HG03457 (cell line): ENCODE measurements around the gene AP2S1.
A peak's percentile ranks its signal among the peaks of the same experiment; 100 is the strongest.
"Not testable (repeated sequence)": the region's sequence is repeated elsewhere in the genome, so short reads cannot be mapped to it uniquely, and the experiment has no call there.

ENCODE experiments used
- ATAC-seq: cut with Tn5 transposase; IDR thresholded peaks from one replicate; pipeline ENCODE4 v1.9.1; 2021; ENCODE audit warnings: moderate number of reproducible peaks; ENCODE audit not compliant: unreplicated experiment

Gene AP2S1

DNA sequence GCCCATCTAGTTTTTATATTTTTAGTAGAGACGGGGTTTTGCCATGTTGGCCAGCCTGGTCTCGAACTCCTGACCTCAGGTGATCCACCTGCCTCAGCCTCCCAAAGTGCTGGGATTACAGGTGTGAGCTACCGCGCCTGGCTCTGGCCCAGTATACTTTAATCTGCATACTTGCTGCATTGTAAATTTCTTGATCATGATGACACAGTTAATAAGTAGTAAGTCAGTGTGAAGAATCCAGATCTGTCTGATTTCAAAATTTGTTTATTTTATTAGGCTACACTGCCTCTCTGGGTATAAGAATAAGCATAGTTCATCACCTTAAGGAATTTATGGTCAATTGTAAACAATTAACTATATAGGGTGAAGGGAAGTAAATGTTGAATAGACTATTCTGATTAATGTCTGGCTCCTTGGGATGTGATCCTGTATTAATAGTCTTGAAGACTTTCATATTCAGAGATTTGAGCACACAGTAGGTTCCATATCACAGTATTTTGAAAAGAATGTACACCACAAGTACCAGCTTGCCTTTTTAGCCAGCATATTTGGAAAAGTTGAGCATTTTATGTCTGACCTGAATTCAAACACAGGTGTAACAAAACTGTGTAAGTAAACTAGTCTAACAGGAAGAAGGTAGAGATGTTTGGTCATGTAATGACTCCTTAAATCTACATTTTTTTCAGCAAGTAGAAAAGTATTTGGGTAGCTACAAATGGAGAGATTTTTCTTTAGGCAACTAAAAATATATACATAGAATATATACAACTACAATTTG is 17.6 kb upstream of the AP2S1 start:
- no peak for ATAC-seq

DNA sequence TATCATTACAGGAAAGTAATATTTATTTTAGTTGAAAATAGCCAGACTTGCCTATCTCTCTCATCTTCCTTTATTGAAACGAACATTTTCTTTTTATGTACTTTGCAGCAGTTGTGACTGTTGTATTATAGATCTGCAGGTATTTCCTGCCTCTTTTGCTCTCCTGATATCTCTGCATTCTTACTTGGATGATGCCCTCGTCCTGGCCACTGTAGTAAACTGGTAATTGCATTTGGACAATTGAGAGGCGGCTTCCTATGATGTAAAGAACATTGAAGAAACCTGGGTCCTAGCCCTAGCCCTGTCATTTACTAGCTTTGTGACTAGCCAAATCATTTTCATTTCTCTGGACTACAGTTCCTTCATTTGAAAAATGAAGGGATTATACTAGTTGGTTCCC is 16.5 kb upstream of the AP2S1 start:
- ATAC-seq, result no peak

DNA sequence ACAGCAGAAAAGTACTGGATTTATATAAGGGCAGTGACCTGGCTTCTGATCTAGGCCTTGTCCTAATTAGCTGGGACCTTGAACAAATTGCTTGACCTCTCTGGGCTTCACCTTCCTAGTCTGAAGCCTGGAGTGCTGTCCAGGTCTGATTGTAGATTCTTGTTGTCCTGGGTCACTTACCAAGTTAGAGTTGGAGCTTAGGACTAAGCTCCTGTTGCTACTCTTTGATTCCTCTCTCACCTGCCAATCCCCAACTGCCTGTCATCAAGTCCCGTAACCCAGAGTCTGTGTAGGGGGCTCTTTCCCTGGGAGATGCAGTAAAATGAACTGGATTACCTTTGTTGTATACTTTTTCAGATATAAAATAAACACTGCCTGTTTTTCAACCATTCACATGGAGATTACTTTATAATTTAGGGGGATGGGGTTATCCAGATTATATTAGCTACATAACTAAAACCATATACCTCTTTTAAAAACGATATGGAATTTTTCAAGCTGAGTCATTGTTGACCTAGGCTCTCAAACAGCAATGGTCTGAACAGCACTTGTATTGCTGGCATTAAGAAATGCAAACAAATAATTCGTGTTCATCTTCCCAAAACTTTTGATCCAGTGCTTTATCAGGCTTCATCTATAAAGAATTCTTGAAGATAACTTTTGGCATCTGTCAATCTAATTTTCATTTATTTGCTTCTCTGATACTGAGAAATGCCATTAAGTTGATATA is 15.9 kb upstream of the AP2S1 start:
- no peak for ATAC-seq

DNA sequence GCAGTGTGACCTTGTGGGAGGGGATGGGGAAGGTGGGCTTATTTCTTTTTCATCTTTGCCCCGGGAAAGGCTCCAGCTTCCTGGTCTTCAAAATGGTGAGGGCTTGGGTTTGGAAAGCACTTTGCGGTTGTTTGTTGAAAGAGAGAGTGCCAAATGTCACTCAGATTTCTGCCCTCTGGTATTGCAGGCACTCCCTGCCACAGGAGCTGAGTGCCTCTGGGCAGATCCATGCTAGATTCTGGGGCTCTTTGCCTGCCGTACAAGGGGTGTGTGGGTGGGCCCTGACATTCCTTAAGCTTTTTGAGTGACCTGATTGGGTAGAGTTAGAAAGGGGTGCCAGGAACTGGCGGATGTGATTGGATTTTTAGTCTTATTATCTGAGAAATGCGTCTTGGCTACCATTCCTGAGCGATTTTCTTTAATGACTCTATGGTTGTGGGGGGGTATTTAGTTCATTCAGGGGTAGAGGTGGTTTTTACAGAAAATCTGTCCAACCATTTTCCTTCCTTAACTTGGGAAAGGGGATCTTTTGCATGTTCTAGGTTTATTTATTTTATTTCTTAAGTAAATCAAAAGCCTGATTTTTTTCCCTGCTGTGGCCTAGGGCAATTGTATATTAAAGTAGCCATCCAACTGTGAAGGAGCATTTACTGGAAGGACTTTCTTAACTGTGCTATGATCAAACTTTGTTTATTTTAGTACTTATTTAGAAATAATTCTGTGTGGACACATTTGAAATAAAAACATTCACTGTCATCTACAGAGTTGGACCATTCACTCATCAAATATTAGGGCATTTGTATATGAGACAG is 13.4 kb upstream of the AP2S1 start:
- ATAC-seq, result no peak

DNA sequence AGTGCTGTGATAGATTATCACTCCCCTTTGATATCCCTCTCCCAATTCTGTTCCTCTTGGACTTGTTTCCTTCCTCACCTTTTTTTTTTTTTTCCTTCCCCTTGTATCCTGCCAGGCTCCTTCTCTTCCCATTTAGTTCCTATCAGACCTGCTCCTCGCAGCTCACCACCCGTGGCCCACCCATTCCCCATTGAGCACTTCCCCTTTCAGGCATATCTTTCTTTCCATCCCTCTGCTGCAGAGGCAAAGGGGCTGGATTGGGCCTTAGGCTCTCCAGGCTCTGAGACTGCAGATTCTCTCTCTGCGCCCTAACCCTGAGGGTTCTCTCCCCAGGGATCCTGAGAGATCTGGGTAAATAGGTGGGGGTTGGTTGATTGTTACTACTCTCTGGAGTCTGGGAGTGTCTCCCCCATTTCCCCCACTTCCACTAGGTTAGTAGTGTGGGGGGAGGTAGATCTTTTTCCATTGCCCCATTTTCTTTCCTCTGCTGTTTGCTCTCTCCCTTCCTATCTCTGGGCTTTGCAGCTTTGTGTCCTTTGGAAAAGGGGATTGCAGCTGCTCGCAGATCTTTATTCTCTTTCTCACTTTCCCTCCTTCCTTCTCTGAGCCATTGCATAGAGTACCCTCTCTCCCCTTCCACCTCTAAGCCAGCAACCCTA is 12.5 kb upstream of the AP2S1 start:
- no peak for ATAC-seq

DNA sequence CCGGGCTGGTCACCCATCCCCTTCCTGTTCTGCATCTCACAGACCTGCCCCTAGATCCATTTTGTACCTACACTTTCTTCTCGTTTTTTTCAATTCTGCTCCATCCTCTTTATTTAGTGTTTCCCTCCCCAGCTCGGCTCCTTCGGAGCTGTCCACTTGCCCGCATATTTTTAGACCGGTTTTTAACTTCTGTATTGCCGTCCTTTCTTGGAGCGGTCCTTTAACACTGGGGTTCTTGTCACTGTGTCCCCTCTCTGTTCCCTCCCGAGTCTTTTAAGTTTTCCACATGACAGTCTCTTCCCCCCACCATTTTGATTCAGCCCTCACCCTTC is 11.8 kb upstream of the AP2S1 start:
- no peak for ATAC-seq

DNA sequence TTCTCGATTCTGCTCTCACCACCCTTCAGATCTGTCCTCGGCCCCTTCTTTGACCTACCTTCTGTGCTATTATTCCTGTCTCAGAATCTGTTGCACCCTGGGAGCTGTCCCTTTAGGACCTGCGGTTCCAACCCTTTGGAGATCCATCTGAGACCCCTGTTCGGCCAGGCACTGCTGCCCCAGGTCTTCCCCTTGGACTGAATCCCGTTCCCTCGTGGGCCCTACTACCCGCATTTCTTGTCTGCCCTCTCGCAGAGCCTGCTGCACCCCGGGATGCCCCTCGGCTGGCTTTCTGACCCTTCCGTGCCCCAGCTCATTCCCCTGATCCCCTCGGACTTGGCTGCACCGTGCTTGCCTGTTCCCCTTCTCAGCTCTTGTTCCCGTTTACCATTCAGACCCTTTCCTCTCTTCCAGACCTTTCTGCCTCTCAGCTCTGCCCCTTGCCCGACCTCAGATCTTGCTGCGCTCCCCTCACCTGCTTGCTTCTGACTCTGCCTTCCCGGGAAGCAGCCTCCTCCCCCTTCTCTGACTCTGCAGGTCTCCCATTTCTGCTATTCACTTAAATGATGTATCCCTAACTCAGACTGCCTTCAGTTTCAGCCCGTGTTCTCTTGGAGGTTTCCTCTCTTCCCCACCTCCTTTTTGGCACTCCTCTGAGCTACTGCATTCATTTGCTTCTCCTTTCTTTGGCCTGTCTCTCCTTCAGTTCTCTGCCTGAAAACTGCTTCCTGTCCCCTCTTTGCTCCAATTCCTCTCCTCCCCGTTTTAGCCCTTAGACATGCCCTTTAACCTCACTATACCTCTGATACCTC is 11.3 kb upstream of the AP2S1 start:
- no peak for ATAC-seq

DNA sequence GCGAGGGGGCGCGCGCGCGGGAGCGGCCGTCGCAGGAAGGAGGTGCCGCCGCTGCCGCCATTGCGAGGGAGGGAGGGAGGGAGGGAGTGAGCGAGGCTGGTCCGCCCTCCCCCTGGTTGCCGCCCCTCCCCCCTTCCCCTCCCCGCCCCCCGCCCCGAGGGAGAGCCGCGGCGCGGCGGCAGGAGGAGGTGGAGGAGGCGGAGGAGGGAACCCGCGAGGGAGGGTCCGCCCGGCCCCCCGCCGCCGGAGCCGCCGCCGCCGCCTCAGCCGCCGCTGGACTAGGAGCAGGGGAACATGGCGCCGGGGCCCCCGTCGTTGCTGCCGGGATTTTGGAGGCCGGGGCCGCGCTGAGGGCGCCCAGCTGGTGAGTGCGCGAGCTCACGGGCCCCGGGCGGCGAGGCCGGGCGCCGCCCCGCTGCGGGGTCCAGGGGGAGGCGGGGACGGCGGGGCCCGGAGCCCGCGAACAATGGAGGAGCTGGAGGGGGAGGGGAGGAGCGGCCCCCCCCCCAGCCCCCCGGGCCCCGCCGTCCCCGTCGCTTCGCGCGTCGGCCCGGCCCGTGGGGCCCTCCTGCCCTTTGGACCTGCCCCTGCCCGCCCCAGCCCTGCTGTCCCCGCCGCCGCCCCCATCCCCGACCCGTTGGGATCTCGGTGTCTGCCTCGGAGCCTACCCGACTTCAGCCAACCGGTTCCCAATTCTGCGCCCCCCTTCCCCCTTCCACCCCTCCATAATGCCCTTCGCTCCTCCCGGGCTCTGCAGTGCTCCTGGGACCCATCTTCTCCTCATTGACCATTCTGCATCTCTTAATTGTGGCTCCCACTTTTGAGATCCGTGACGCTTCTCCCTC is 10.4 kb upstream of the AP2S1 start, which contains the start of gene ARHGAP35:
TSS of gene ARHGAP35 (plus strand) at position 152 of the 845 bp plus-strand sequence. CDS start 57,679 bp downstream, outside the sequence.
- ATAC-seq, result peak; percentile 4

DNA sequence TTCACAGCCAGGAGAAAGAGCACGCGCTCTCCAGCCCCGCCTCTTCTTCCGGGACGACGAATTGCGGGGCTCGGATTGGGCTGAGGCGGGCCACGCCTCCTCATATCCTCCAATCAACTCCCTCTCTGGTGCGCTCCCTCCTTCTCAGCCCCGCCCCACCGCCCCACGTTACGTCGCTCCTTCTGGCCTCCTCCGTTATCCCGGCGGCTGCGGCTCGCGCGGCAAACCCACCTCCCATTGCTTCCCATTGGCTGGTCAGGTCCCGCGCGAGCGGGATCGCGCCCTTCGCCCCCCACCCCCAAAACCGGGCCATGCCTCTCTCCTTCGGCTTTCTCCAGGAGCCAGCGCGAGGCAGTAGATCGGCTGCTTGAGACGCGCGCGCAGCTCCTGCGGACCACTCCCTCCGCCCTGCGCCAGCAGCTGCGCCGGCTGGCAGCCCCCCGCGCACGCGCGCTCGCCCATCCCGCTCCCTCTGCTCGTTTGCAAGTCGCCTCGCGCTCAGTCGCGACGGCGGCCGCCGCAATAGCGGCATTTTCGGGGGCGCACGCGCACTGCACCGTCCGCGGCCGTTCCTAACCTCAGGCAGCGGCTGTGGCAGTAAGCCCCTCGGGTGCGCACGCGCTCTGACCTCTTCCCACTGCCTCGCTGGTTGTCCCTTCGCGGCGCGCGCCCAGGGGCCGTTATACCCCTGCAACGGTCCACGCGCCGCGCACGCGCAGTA is 9.6 kb upstream of the AP2S1 start:
- peak; percentile 48 for ATAC-seq

DNA sequence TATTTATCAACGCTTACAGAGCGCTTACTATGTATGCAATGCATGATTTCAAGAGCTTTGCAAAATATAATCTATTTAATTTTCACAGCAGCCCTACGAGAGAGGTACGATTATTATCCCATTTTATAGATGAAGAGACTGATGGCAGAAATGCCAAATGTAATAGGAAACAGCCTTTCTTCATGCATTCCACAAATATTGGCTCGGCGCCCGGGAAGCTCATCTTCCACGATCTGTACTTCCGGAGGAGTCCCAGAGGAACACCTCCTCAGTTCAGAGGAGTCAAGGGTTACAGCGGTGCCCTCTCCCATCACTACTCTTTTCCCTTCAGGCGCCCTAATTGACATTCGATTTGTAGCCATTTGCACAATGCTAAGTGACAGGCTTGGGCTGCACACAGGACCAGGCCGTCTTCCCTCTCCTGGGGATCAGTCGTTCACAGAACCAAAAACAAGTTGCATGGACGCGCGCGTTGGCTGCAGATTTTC is 9.0 kb upstream of the AP2S1 start:
- peak; percentile 4 for ATAC-seq

DNA sequence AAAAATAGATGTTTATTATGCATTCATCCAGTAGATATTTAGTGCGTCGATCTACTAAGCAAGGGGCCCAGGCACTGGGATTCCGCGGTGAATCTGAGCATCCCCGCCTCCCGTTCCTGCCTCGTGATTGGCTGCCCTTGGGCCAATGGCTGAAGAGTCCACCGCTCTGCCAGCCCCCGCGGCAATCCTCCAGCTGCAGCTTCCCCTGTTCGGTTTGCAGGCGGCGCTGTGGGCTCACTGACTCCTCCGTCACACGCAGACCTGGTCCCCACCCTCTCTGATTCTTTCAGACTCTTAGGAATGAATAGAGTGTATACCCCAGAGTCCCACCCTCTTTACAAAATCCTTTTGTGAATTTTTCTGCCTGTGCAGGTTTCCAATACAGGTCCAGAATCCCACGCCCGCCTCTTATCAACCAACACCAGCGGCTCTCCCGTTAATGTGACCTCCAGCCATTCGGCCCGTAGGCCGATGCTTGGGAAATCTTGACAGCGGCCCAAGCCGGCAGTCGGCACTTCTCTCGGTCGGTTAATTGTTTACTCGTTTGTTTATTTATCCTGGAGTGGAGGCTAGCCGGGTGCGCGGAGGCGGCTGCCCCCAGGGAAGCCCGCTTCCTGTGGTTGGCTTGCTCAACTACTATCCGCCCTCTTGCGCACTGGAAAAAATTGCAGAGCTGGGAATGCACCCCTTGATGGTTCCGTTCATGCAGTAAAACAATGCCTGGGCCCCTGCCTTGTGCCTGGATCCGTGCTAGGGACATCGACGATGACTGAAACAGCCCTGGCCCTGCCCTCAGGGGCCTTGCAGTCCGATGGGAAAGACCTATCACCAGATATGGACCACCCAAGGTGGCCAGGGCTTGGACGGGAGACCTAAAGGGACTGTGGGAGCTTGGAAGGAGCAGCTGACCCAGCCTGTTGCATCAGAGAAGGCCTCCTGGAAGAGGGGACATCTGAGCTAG is 5.7 kb upstream of the AP2S1 start:
- ATAC-seq, result no peak

DNA sequence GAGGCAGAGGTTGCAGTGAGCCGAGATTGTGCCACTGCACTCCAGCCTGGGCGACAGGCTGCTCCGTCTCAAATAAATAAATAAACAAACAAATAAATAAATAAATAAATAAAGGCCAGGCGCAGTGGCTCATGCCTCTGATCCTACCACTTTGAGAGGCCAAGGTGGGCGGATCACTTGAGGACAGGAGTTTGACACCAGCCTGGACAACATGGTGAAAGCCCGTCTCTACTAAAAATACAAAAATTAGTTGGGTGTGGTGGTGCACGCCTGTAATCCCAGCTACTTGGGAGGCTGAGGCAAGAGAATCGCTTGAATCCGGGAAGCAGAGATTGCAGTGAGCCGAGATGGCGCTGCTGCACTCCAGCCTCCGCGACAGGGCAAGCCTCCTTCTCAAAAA is 4.1 kb upstream of the AP2S1 start:
- not testable (repeated sequence) for ATAC-seq

DNA sequence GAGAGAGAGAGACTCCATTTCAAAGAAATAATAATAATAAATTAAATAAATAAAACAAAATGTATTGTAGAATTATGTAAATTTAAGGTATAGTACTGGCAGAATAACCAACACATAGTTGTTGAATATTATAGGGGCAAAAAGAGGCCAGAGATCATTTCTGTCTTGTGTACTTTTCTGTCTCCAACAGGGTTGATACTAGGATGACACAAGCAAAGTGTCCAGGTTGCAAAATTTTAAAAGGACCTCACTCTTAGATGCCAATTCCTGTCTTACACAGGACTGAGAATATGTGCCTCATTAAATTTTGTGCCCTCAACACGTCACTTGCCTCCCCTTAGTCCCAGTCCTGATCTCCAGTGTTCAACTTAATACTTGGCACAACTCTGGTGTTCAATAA is 2.2 kb upstream of the AP2S1 start:
- no peak for ATAC-seq

DNA sequence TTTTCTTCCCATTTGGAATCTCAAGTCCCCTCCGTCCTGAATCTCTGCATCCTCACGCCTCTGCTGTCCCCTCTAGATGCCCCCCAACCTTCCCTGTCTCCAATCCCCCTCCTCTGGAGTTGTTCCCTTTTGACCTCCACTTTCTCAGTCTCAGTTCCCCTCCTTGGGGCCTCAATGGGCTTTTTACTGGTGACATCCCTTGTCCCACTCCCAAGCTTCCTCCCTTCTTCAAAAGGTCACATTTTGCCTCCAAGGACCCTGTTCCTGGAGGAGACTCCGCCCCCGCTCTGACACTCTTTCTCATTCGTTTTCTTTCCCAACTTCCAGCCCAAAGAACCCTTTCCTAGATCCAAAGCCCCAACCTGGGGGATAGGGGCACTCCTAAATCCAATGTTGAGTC is 1.0 kb downstream of the AP2S1 start:
- no peak for ATAC-seq

DNA sequence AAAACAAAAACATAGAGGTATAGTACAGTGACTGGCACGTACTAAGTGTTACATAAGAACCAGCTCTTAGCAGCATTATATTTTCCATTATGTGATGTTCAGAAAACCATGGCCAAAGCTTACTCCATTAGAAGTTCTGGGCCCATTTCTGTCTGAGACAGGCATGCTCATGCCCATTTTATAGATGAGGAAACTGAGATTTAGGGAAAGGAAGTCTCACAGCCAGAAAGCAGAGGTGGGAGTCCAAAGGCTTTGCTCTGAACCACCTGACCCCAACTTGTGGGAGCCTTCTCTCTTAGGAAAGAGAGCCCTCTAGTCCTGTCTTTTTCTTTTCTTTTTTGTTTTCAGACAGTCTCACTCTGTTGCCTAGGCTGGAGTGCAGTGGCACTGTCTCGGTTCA is 2.3 kb downstream of the AP2S1 start:
- no peak for ATAC-seq

DNA sequence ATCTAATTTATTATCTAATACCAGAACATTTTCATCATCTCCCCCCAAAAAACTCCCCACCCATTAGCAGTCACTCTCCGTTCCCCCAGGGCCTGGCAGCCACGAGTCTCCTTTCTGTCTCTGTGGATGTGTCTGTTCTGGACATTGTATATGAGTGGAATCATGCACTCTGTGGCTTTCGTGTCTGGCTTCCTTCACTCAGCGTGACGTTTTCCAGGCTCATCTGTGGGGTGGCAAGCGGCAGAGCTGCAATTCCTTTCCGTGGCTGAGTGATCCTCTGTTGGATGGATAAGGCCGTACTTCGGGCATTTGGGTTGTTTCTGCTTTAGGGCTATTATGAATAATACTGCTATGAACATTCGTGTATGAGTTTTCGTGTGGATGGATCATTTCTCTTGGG is 3.1 kb downstream of the AP2S1 start:
- no peak for ATAC-seq

DNA sequence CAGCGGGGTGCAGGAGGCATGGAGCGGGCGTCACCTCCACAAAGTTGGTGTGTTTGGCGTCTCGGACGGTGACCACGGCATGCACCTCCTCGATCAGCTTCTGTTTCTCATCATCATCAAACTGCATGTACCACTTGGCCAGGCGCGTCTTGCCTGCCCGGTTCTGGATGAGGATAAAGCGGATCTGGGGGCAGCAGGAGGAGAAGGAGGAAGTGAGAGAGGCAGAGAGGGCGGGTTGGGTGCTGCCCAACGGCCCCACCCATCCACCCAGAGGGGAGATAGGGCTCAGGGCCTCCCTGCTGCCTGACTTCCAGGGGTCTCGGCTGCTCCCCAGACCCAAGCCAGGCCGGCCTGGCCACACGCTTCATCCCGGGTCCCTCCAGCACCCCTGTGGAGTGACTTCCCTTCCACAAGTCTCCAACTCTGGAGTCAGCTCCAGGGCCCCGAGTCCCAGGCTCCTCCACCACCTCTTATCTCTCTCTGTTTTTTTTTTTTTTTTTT is 4.6 kb downstream of the AP2S1 start:
- no peak for ATAC-seq
